GM19463 (cell line): ENCODE data around the gene HIF3A.
"Not testable (repeated sequence)": the region's sequence is repeated elsewhere in the genome, so short reads cannot be mapped to it uniquely, and the experiment has no call there.

ENCODE experiments used
- ATAC-seq: cut with Tn5 transposase; IDR thresholded peaks from one replicate; pipeline ENCODE4 v1.9.1; 2021; ENCODE audit warnings: mild to moderate bottlenecking, moderate library complexity; ENCODE audit not compliant: unreplicated experiment

The HIF3A gene

GRCh38 chr19:46296722-46297461 lies at the start of gene HIF3A:
Gene HIF3A (plus strand): TSS chr19:46297042. CDS start chr19:46297077, 35 bp downstream.
- ATAC-seq: no peak

GRCh38 chr19:46250076-46250735 lies 46.6 kb upstream of the HIF3A start:
- ATAC-seq: no peak

- ATAC-seq: no peak
Measured at GRCh38 chr19:46251416-46251815, 45.4 kb upstream of the HIF3A start.

GRCh38 chr19:46254776-46255175 lies 42.1 kb upstream of the HIF3A start:
- ATAC-seq: no peak

GRCh38 chr19:46256855-46257254 lies 40.0 kb upstream of the HIF3A start:
- ATAC-seq: no peak

- ATAC-seq: not testable (repeated sequence)
Measured at GRCh38 chr19:46261501-46261900, 35.3 kb upstream of the HIF3A start.

GRCh38 chr19:46262684-46263296 lies 34.1 kb upstream of the HIF3A start:
- ATAC-seq: not testable (repeated sequence)

- ATAC-seq: not testable (repeated sequence)
Measured at GRCh38 chr19:46264801-46265200, 32.0 kb upstream of the HIF3A start.

- no peak for ATAC-seq
Measured at GRCh38 chr19:46265217-46265828, 31.5 kb upstream of the HIF3A start.

- no peak for ATAC-seq
Measured at GRCh38 chr19:46269101-46269500, 27.7 kb upstream of the HIF3A start.

GRCh38 chr19:46270521-46271256 lies 26.2 kb upstream of the HIF3A start:
- no peak for ATAC-seq

GRCh38 chr19:46271481-46272197 lies 25.2 kb upstream of the HIF3A start:
- no peak for ATAC-seq

GRCh38 chr19:46273931-46274330 lies 22.9 kb upstream of the HIF3A start:
- not testable (repeated sequence) for ATAC-seq

- no peak for ATAC-seq
Measured at GRCh38 chr19:46279177-46279576, 17.7 kb upstream of the HIF3A start.

- no peak for ATAC-seq
Measured at GRCh38 chr19:46283771-46284170, 13.1 kb upstream of the HIF3A start.

- no peak for ATAC-seq
Measured at GRCh38 chr19:46284635-46285034, 12.2 kb upstream of the HIF3A start.

GRCh38 chr19:46287585-46287984 lies 9.3 kb upstream of the HIF3A start:
- ATAC-seq: no peak

GRCh38 chr19:46288896-46289588 lies 7.8 kb upstream of the HIF3A start:
- ATAC-seq: no peak

- no peak for ATAC-seq
Measured at GRCh38 chr19:46289724-46290619, 6.9 kb upstream of the HIF3A start.
